Ishikawa (cell line): Measurements from ENCODE around the gene TMEM80.

Experiments
- CEBPB ChIP-seq: IDR thresholded peaks from 2 replicates; pipeline ENCODE4 v1.6.1; 2012
- CREB1 ChIP-seq: IDR thresholded peaks from 2 replicates; pipeline ENCODE4 v1.6.1; 2012; ENCODE audit warnings: low read depth
- EGR1 ChIP-seq: IDR thresholded peaks from 2 replicates; pipeline ENCODE4 v1.6.1; 2012
- EP300 ChIP-seq: IDR thresholded peaks from 2 replicates; pipeline ENCODE4 v1.6.1; 2012; ENCODE audit warnings: borderline replicate concordance
- FOXM1 ChIP-seq: IDR thresholded peaks from 2 replicates; pipeline ENCODE4 v1.6.1; 2012; ENCODE audit warnings: low read depth, borderline replicate concordance
- NFIC ChIP-seq: IDR thresholded peaks from 2 replicates; pipeline ENCODE4 v1.6.1; 2012
- RAD21 ChIP-seq: IDR thresholded peaks from 2 replicates; pipeline ENCODE4 v1.6.1; 2012; ENCODE audit warnings: low read depth
- TAF1 ChIP-seq: IDR thresholded peaks from 2 replicates; pipeline ENCODE4 v1.6.1; 2012; ENCODE audit warnings: low read depth, mild to moderate bottlenecking
- TCF12 ChIP-seq: IDR thresholded peaks from 2 replicates; pipeline ENCODE4 v1.6.1; 2012; ENCODE audit warnings: low read depth
- TEAD4 ChIP-seq: IDR thresholded peaks from 2 replicates; pipeline ENCODE4 v1.6.1; 2012
- YY1 ChIP-seq: IDR thresholded peaks from 2 replicates; pipeline ENCODE4 v1.6.1; 2012; ENCODE audit warnings: low read depth
- ZBTB7A ChIP-seq: IDR thresholded peaks from 2 replicates; pipeline ENCODE4 v1.6.1; 2012; ENCODE audit warnings: low read depth
- TF ChIP-seq, protein P1 (sequence below): IDR thresholded peaks from 2 replicates; pipeline ENCODE4 v1.6.1; 2012; ENCODE audit warnings: low read depth, mild to moderate bottlenecking
- TF ChIP-seq, protein P2 (sequence below): IDR thresholded peaks from 2 replicates; pipeline ENCODE4 v1.6.1; 2012
- TF ChIP-seq, protein P3 (sequence below): IDR thresholded peaks from 2 replicates; pipeline ENCODE4 v1.6.1; 2012

The TMEM80 gene

DNA sequence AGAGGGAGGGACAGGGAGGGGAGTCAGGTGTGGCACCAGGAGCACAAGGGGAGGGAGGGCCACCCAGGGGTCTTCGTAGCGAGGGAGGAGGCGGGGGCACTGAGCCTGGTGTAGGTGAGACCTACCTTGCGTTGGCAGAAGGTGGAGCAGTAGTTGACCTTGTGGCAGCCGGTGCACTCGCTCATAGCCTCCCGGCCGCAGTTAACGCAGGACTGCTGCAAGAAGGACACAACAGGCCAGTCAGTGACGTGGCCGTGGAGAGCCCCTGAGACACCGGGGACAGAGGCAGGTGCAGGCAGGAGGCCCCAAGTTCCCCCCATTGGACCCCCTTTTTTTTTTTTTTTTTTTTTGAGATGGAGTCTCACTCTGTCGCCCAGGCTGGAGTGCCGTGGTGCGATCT is 41.8 kb upstream of the TMEM80 start:
- TF ChIP-seq TEAD4 (no peak), YY1 (no peak), CREB1 (no peak), FOXM1 (no peak), RAD21 (no peak), NFIC (no peak), ZBTB7A (no peak), CEBPB (no peak), TCF12 (no peak), TAF1 (no peak), EP300 (no peak), EGR1 (no peak)
- TF ChIP-seq, protein P1, sequence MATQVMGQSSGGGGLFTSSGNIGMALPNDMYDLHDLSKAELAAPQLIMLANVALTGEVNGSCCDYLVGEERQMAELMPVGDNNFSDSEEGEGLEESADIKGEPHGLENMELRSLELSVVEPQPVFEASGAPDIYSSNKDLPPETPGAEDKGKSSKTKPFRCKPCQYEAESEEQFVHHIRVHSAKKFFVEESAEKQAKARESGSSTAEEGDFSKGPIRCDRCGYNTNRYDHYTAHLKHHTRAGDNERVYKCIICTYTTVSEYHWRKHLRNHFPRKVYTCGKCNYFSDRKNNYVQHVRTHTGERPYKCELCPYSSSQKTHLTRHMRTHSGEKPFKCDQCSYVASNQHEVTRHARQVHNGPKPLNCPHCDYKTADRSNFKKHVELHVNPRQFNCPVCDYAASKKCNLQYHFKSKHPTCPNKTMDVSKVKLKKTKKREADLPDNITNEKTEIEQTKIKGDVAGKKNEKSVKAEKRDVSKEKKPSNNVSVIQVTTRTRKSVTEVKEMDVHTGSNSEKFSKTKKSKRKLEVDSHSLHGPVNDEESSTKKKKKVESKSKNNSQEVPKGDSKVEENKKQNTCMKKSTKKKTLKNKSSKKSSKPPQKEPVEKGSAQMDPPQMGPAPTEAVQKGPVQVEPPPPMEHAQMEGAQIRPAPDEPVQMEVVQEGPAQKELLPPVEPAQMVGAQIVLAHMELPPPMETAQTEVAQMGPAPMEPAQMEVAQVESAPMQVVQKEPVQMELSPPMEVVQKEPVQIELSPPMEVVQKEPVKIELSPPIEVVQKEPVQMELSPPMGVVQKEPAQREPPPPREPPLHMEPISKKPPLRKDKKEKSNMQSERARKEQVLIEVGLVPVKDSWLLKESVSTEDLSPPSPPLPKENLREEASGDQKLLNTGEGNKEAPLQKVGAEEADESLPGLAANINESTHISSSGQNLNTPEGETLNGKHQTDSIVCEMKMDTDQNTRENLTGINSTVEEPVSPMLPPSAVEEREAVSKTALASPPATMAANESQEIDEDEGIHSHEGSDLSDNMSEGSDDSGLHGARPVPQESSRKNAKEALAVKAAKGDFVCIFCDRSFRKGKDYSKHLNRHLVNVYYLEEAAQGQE = no peak
- TF ChIP-seq, protein P2, sequence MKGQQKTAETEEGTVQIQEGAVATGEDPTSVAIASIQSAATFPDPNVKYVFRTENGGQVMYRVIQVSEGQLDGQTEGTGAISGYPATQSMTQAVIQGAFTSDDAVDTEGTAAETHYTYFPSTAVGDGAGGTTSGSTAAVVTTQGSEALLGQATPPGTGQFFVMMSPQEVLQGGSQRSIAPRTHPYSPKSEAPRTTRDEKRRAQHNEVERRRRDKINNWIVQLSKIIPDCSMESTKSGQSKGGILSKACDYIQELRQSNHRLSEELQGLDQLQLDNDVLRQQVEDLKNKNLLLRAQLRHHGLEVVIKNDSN = no peak
- TF ChIP-seq, protein P3, sequence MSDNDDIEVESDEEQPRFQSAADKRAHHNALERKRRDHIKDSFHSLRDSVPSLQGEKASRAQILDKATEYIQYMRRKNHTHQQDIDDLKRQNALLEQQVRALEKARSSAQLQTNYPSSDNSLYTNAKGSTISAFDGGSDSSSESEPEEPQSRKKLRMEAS = no peak

DNA sequence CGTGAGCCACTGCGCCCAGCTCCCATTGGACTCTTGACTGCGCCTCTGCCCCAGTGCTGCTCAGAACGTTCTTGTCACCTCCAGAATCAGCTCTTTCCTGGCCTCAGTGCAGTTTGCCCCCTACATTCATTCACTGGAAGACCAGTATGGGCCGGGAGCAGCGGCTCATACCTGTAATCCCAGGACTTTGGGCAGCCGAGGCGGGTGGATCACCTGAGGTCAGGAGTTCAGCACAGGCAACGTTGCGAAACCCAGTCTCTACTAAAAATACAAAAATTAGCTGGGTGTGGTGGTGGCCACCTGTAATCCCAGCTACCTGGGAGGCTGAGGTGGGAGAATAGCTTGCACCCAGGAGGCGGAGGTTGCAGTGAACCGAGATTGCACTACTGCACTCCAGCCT is 41.2 kb upstream of the TMEM80 start:
- 0 out of 2 replicates have a peak, but pooled peaks have one; percentile 8 for TF ChIP-seq CEBPB

DNA sequence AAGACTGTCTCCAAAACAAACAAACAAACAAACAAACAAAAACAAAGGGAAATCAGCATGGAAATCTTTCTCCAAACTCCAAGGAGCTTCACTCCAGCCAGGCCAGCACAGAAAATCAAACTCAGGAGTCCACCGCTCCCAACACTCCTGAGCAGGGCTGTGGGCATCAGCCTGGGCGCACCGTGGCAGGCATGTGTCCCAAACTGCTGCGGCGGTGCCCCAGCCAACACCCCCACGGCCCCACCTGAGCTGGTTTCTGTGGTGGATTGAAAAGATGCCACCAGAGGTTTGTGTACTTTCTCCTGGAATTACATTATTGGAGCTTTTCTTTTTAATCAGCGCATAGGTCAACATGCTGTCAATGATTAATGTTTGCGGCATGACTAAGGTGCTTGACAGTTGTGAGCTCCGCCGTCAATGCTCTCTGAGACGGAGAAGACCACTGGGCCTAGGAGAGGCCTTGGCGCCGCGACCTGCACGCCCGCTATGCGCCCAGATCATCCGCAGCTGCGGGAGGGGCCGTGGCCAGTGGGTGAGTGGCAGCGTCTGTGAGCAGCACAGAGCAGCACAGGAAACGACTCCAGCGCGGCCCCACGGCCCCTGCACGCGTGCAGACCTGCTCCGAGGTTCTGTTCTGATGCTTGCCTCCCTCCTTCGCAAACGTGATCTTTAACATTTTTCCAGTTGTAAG is 40.4 kb upstream of the TMEM80 start:
- TF ChIP-seq TAF1 (no peak), RAD21 (no peak), NFIC (no peak), CEBPB (no peak), EP300 (no peak), YY1 (no peak), ZBTB7A (no peak), TCF12 (no peak), TEAD4 (no peak), CREB1 (no peak), FOXM1 (no peak), EGR1 (no peak)
- TF ChIP-seq, protein P3 = no peak
- TF ChIP-seq, protein P1 = no peak
- TF ChIP-seq, protein P2 = no peak

DNA sequence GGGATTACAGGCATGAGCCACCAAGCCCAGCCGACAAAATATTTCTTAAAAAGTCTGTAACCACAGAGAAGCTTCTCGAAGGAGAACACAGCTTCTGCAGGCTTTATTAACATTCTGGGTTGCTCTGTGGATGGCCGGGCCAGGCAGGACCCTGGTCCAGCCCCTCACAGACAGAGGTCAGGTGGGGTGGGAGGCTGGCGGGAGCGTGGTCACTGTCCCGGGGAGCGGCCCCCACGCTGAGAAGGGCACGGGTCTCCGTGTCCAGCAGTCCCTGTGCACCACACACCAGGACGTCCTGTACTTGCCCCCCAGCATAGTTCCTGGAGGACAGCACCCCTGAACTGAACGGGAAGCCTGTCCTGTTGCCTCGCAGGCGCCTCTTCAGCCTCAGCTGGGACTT is 39.2 kb upstream of the TMEM80 start:
- TF ChIP-seq YY1 (no peak), TAF1 (no peak), TCF12 (no peak), EGR1 (no peak), NFIC (no peak), CEBPB (no peak), FOXM1 (no peak), EP300 (no peak), RAD21 (no peak)
- TF ChIP-seq, protein P1 = no peak
